GM19324 (cell line): ENCODE measurements around the gene SPATA46.
"Not testable (repeated sequence)": the region's sequence is repeated elsewhere in the genome, so short reads cannot be mapped to it uniquely, and the experiment has no call there.

Experiments
- ATAC-seq: cut with Tn5 transposase; IDR thresholded peaks from one replicate; pipeline ENCODE4 v1.9.1; 2021; ENCODE audit warnings: mild to moderate bottlenecking, moderate library complexity; ENCODE audit not compliant: unreplicated experiment, low FRiP score

The SPATA46 gene

GRCh38 chr1:162376691-162377090 lies at the start of gene SPATA46:
TSS of gene SPATA46 (minus strand) at chr1:162376854. CDS start at chr1:162376790, 64 bp downstream.
- no peak for ATAC-seq

GRCh38 chr1:162422662-162423375 lies 46.2 kb upstream of the SPATA46 start:
- ATAC-seq = no peak

GRCh38 chr1:162421258-162422164 lies 44.9 kb upstream of the SPATA46 start:
- ATAC-seq = no peak

GRCh38 chr1:162420120-162420519 lies 43.5 kb upstream of the SPATA46 start:
- ATAC-seq = no peak

GRCh38 chr1:162419450-162419931 lies 42.8 kb upstream of the SPATA46 start:
- not testable (repeated sequence) for ATAC-seq

GRCh38 chr1:162418584-162418983 lies 41.9 kb upstream of the SPATA46 start:
- not testable (repeated sequence) for ATAC-seq

GRCh38 chr1:162417650-162418049 lies 41.0 kb upstream of the SPATA46 start:
- ATAC-seq = no peak

- ATAC-seq = no peak
Observed at GRCh38 chr1:162416909-162417308, 40.3 kb upstream of the SPATA46 start.

- ATAC-seq = no peak
Observed at GRCh38 chr1:162416215-162416614, 39.6 kb upstream of the SPATA46 start.

- no peak for ATAC-seq
Observed at GRCh38 chr1:162412002-162412401, 35.3 kb upstream of the SPATA46 start, which contains the start of gene SH2D1B. TSS of gene SH2D1B (minus strand) at chr1:162412136. CDS start at chr1:162412016, 120 bp downstream.

GRCh38 chr1:162407539-162407938 lies 30.9 kb upstream of the SPATA46 start:
- no peak for ATAC-seq

GRCh38 chr1:162406811-162407210 lies 30.2 kb upstream of the SPATA46 start:
- ATAC-seq = no peak

GRCh38 chr1:162405800-162406199 lies 29.1 kb upstream of the SPATA46 start:
- no peak for ATAC-seq

GRCh38 chr1:162404550-162405160 lies 28.0 kb upstream of the SPATA46 start:
- no peak for ATAC-seq

- no peak for ATAC-seq
Observed at GRCh38 chr1:162400790-162401355, 24.2 kb upstream of the SPATA46 start.

- ATAC-seq = no peak
Observed at GRCh38 chr1:162398999-162399580, 22.4 kb upstream of the SPATA46 start.

GRCh38 chr1:162397943-162398560 lies 21.4 kb upstream of the SPATA46 start:
- no peak for ATAC-seq

GRCh38 chr1:162397039-162397448 lies 20.4 kb upstream of the SPATA46 start:
- ATAC-seq = no peak

- ATAC-seq = no peak
Observed at GRCh38 chr1:162396201-162396906, 19.7 kb upstream of the SPATA46 start.
